ENCODE measurements around the gene SEPTIN5.

GRCh38 chr22:19722178-19722981, 8.1 kb downstream of the SEPTIN5 start:
- TF ChIP-seq CTCF (conservative IDR thresholded peaks at IDR 0.05; ENCODE audit: low read depth in 2 of 2) (no peak), CREB1 (CRISPR knock-in tag; IDR thresholded peaks at IDR 0.05; ENCODE audit: low read depth) (no peak), POLR2AphosphoS5 (IDR thresholded peaks at IDR 0.05; ENCODE audit: low read depth) (no peak; the same call in 1 of the 2 replicates), ZNF331 (CRISPR knock-in tag; IDR thresholded peaks at IDR 0.05; ENCODE audit: low read depth) (no peak), EZH2 (IDR thresholded peaks at IDR 0.05; ENCODE audit: low read depth, unreplicated experiment) (peak; percentile 65), NANOG (IDR thresholded peaks at IDR 0.05; ENCODE audit: borderline replicate concordance) (no peak), REST (IDR thresholded peaks at IDR 0.05; ENCODE audit: unreplicated experiment) (no peak), EZH2phosphoT487 (IDR thresholded peaks at IDR 0.05; ENCODE audit: unreplicated experiment) (no peak), JUNB (IDR thresholded peaks at IDR 0.05; ENCODE audit: unreplicated experiment) (no peak), ETS1 (IDR thresholded peaks at IDR 0.05) (no peak)
